HG02763 (cell line): ENCODE results near the gene ATOH8.

Experiments used
- ATAC-seq: cut with Tn5 transposase; IDR thresholded peaks from one replicate; pipeline ENCODE4 v1.9.1; 2021; ENCODE audit warnings: mild to moderate bottlenecking, moderate library complexity; ENCODE audit not compliant: unreplicated experiment

Gene ATOH8

DNA sequence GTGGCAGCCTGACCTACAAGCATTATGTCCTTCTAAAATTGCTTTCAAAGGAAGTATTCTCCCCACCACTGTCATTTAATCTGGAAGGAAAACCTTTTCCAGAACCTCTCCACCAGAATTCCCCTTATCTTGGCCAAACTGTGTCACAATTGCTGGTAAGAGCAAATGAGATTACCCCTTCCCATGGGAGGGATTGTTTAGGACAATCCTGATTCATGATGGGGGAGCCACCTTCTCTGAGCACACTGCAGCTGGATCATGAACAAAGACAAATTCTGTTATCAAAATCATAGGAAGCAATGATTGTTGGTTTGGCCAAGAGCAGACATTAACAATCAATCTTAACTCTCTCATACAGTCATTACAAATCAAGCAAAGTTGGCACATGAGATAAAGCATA lies 18.1 kb upstream of the ATOH8 start:
- ATAC-seq: no peak

DNA sequence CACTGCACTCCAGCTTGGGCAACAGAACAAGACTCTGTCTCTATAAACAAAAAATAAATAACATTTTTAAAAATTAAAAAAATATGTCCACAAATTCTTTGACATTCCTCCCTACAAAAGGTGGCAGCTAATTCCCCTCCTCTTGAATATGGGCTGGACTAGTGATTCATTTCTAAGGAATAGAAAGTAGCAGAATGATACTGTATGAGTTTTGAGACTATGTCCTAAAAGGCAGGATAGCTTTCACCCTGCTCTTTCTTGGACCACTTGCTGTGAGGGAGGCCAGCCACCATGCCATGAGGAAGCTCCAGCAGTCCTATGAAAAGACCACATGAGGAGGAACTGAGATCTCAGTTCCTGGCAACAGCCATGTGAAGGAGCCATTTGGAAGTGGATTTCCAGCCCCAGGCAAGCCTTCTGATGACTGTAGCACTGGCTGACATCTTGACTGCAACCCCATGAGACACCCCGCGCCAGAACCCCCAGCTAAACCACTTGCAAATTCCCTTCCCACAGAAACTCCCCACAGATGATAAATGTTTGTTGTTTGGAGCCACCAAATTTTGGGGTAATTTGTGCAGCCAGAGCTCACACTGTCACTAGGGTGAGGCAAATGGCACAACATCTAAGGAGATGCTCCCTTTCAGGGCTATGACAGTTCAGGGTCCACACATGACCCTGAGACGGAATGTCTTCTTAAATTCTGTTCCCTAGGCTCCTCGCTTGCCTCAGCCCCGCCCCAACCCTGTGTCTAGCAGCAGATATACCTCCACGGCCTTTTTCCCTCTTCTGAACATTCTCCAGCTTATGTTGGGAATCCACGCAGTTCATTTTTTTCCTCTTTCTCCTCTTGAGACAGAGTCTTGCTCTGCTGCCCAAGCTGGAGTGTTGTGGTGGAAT lies 17.1 kb upstream of the ATOH8 start:
- no peak for ATAC-seq

DNA sequence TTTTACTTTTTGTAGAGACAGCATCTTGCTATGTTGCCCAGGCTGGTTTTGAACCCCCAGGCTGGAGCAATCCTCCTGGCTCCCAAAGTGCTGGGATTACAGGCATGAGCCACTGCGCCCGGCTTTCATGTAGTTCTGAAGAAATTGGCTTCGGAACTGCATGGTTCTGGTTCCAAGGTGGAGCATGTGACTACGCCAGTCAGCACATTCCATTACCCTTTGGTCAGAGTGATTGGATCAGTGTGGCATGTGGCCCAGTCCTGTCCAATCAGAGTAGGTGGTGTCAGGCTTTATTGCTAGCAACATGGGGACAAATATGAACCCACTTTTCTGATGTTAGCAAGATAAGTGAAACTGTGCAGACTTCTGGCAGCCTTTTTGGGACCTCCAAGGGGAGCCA lies 16.3 kb upstream of the ATOH8 start:
- ATAC-seq: no peak

DNA sequence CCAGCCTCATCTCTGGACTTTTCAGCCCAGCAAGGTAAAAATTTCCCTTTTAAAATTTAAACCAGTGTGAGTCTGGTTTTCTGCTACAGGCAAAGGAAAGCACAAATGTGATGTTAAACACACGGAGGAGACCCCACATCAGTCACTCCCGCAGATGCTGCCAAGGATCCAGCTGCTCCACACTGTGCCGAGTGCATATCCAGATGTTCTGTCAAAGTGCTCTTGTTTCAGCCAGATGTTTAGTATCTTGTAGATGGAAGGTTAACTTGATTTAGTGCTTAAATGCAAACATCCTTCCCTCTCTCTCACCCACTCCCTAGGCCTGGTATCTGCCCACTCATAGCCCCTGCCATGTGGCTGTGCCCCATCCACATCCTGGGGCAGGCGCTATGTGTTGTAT lies 15.8 kb upstream of the ATOH8 start:
- ATAC-seq: no peak

DNA sequence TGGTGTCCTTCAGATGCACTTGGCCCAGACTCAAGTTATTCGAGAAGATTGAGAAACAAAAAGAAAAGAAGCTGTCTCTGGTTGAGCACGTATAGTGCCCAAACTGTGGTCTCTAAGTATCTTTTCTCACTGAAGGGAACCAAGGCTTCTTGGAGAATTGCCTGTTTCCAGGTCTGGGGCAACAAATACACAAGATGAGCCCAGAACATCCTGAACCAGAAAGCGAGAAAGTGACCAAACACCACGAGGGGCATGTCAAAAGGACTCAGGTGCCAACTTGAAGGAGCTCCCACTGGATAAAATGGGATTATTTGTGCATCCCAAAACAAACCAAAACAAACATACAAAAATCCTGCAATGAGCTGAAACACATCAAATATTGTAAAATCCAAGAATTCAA lies 13.6 kb upstream of the ATOH8 start:
- ATAC-seq: no peak

DNA sequence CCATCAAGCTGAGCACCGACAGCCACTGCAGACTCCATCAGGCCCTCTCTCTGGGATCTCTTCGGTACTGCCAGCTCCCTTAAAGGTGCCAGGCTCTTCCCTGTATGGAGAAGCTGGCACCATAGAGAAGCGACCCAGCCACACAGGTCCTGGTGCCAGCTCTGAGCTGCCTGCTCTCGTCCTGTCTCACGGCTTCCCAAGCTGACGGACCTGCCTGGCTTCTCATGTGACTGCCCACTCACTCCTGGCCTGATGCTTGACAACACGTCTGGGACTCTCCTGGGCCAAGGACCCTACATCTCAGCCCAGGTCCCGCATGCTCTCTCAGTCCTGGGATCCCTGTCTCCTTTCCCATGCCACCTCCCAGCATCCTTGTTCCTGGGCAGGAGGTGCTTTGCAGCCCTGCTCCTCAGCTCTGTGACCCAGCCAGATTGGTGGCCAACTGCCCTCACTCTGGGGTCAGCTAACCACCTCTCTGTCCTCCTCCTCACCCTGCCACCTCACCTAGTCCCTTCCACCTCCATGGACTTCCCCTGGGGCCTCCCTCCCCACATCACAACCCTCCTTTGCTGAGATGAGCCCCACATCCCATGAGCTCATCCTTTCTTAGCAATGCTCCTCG lies 12.5 kb upstream of the ATOH8 start:
- no peak for ATAC-seq

DNA sequence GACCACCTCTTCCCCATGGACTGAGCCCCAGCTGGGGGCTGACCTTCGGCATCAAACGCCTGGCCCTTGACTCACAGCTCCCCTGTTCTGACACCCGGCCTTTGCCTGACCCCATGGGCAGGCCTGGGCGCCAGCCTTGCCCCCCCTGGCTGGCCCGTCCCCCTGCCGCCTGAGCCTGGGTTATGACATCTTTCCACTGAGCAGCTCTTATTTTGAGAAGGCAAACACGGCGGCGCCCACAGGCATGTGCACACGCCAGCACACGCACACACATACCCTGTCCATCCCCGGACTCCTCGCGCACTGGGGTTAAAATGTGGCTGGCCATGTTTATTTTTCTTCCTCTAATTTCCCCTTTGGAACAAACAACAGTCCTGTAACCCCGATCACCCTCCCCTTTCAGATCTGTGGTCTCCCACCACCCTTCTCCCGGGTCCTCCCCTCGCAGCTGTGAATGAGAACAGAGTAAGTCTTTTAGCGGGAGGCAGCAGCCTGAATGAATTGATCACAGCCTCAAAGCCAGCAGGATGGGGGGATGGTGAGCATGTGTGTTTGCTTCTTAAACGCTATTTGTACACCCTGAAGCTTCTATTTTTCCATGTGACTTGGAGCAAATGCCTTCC lies 11.8 kb upstream of the ATOH8 start:
- ATAC-seq: no peak

DNA sequence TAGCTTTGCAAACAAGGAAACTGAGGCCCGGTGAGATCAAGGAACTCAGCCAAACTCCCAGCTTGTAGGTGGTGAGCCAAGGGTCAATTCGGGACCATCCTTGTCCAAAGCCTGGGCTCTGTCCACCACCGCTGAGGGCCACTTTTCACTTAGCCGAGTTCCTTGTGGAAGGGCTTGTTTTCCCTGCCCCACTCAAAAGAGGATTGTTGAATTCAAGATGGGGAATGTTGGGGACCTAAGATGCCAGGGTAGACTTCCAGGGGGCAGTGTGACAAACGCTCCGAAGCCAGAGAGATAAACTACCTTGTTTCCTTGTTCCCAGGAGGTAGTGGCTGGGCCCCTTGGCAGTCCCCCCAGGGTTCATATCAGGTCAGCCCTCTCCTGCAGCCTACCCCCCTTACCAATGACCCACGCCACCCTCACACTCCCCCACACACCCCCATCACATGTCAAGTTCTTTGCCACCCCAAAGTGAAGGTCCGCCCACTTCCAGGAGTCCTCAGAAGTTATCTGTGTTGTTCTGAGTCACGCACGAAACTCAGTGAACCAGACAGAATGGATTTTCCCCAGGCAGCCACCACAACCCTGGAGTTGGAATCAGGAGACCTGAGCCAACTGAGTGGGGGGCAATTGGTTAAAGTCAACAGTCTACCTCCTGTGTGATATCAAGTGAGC lies 10.3 kb upstream of the ATOH8 start:
- no peak for ATAC-seq

DNA sequence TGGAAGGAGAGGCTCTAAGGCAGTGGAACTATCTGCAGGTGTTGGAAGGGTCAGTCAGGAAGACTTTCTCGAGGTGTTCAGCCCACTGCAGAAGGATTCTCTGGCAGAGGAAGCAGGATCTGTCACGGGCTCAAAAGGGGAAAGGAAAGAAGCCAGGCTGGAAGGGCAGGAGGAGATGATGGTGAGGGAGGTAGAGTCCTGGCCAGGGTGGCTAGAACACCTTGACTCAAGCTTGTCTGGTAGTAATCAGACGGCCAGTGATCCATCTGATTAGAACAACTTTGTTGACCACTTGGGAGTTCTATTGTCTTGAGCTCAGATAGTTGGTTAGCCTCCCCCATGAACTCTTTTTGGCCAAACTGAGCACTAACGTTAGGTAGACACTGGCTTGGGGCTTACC lies 9.7 kb upstream of the ATOH8 start:
- no peak for ATAC-seq

DNA sequence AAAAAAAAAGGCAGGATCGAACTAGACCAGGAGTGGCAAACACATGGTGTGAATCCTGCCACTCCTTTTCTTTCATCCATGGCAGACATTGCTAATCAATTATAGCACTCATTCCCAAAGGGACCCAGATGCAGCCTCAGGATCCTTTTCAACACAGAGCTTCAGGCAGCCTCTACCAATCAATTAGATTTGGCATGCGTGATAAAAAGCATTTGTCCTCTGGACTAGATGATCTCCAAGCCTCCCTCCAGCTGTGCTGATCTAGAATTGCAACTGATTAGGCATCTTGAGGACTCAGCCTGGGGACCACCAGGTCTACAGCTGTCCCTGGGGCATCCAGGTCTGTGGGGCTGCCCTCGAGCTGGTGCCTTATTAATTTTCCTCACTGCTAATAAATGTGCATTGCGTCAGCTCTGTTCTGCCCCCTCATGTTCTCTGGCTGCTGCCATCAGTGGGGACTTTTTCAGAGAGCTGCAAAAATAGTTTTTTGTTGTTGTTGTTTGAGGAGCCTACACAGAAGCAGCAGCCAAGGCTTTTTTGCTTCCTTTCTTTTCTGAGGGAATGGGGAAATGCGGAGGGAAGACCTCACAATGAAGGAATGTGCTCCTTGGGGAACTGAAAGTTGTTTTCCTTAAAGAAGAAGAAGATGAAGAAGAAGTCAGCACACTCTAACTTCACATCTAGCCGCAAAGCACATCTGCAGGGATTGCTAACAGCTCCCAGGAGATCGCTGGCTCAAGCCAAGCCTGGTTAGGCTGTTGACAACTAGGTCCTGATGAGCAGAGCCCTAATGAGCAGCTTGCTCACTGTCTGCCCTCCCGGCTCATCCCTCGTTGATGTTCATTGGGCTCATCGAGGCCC lies 8.8 kb upstream of the ATOH8 start:
- ATAC-seq: no peak

DNA sequence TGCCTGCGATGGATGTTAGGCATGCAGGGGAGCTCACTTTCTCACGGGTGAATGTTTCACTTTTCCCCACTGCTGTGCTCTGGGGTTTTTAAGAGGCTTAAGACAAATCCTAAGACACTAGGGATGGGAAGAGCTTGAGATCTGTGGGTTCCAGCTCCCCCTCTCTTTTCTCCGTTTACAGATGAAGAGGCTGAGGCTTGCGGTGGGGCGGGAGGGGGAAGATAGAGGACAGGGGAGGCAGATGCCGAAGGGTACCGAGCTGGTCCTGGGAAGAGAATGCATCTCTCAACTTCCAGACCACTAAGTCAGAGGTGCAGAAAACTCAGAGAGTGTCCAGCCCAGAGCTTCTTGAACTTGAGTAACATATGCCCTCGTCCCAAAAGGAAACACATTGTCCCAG lies 8.2 kb upstream of the ATOH8 start:
- no peak for ATAC-seq

DNA sequence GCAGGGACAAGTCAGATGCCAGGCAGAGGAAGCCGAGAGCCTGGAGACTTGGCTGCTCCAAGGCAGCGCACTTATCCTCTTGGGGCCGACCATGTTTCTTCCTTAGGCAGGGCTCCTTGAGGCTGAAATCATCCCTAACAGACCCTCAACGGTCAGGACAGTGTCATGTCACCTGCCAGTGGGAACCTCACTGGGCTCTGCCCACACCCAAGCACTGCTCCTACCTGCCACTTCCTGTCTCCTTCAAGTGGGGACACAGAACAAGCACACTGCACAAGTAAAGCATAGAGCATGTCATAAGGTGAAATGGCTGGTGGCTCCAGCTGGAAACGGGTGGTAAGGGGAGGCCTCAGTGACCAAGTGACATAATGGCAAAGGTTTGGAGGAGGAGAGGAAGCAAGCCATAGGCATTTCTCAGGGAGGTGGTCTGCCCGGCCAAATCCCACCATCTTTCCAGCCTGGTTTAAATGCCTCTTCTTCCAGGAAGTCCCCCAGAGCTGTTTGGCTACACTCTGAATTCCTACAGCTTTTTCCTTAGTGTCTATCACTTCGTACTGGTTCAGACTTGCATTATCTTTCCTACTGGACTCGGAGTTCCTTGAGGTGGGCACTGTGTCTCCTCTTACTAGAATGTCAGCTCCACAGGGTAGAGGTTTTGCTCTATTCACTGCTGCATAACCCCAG lies 7.3 kb upstream of the ATOH8 start:
- no peak for ATAC-seq

DNA sequence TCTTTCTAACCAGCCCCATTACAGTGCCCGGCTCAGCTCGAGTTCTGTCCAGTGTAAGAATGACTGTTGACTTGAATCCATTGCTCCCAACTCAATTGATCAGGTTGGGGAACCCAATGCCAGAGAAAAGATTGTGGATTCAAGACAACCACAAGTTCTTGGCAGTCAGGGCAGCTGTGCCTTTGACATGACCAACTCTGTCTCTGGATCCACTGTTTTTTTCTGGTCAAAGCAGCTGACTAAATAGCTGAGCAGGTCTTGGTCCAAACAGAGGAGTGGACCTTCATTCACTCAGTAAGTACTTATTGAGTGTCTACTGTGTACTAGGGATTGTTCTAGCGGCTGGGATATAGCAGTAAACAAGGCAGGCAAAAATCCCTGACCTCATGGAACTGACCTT lies 6.3 kb upstream of the ATOH8 start:
- no peak for ATAC-seq

DNA sequence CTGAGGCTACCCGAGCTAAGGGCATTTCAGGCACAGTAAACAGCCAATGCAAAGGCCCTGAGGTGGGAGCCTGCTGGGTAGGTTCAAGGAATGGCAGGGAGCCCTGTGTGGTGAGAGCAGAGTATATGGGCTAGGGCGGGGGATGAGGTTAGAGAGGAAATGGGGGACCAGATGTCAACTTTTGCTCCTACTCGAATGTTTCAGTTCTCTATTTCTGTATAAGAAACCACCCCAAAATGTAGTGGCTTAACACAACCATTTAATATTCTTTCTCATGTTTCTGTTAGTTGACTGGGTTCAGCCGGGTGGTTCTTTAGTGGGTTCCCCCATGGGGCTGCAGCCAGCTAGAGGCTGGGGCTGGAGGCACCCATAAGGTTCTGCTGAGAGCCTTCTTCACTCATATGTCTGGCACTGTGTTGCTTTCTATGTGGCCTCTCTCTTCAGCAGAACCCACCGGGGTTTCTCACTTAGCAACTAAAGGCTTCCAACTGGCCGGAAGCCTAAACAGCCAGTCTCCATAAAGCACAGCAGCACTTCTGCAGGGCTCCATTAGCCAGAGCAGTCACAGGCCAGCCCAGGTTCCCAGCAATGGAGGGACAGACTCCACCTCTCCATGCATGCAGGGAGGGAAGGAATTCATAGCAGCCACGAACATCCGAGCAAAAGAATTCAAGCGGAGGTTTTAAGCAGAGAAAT lies 5.6 kb upstream of the ATOH8 start:
- peak; percentile 63 for ATAC-seq

DNA sequence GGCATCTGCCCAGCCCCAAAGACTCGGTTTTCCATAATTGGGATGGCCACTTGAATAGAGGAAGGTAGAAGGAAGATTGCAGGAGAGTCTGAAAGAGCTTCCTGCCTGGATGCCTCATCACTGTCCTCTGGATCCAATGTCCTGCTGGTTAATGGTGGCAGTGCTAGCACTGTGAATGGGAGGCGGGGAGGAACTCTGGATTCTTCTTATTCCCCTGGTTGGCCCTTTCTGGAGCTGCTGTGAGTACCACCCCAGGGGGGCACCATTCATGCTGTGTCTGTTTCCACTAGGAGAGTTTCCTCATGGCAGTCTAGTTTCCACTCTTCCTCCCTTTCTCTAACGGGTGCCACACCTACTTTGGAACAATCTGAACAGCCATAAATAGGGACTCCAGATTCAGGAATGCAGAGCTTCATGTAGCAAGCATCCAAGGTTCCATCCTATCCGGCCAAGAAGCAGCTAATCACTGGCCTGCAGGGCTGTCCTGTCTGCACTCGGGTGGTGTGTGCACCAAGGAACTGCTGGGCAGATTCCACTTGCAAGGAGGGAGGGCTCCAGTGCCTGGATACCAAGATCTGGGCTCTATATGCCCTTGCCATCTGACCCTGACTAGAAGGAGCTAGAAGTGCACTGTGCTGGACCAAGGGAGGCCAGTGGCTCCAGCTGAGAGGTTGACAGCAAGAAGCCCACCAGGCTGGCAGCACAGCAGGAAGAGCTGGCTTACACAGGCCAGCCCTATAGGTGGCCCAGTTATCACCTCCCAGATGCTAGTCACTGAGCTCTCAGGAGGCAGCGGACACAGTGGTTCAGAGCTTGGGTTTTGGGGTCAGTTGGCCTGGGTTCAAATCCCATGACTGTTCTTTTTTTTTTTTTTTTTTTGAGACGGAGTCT lies 4.6 kb upstream of the ATOH8 start:
- ATAC-seq: no peak

DNA sequence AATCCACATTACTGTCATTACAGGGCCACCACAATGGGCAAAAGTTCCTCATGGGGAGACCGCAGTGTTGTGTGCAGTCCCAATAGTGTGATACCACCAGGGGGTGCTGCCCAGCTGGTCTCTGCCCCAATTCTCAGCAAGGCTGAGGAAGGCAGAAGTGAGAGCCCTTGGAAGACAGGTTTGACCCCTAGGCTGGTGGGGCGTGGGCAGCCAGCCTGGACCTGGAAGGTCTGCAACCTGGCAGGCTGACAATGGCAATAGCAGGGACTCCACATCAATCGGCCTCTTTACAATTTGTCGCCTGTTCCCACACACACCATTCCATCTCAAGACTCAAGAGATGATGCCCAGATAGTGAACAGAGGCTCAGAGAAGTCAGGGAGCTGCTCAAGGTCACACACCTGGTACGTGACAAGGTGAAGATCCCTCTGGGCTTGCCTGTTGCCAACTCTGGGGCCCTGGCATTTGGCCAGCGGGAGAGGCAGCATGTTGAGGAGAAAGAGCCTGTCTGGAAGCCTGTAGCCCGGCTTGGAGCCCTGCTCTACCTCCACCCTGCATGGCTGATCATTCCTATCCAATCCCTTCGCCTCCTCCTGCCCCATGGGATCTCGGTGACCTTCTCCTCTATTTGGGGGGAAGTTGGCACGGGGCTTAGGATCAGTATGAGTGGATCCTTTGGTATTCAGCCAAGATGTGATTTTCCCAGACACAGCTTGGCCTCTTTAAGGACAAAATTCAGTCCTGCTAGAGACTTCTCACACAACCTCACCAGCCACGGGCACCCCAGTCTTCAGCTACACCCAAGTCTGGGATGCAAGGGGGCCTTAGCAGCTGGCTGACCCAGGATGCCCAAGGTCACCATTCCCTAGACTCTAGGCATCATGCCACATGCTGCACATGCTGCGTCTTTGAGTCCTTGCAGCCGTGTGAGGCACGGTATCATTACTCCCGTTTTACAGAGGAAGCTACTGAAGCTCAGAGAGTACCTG lies 2.9 kb upstream of the ATOH8 start:
- ATAC-seq: no peak

DNA sequence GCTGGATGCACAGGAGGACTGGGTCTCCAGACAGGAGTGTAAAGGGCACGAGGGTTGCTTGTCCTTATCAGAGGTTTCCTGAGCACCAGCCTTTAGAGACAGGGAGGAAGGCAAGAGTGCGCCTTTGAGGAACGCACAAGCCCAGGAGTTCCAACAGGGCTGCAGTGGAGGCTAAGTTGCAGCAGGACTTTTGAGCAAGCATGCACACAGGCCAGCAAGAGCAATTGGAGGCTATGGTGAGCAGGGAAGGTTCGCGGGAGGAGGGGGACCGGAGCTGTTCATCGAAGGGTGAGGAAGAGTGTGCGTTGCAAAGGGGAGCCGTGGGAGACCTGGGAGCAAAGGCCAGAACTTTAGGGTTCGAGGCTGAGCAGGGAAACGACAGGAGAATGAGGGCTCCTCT lies 2.2 kb upstream of the ATOH8 start:
- ATAC-seq: no peak
